Measurements from ENCODE around the gene AHDC1.
A peak's percentile ranks its signal among the peaks of the same experiment; 100 is the strongest.

AHDC1 gene

DNA sequence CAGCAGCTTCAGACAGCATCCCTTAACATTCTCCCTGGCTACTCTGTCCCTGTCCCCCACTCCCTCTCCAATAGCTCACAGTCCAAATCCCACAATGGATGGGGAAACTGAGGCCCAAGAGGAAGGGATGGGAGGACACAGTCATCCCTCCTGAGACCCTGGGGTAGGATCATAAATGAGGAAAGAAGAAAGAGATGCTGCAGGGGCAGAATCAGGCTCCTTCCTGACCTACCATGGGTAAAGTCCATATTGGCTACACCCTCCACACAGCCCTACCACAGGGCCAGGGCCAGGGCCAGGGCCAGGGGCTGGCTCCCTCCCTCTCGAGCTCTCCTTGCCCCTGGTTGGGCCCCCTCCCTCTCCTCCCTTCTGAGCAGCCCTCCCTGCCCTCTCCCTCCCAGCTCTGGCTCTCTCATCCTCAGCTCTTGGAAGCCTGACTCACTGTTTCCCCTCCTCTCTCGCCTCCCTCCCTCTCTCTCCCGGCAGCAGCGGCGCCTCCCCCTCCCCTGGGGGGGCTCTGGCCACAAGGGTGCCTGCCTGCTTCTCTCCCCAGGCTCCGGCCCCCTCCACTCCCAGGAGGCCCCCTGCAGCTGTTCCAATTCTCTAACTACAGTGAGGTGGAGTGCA is 4.9 kb downstream of the AHDC1 start (continued):
- TF ChIP-seq ZNF571 (tag by site-specific recombination; IDR thresholded peaks at IDR 0.05) (no peak), ZNF350 (tag by site-specific recombination; IDR thresholded peaks at IDR 0.05) (no peak), ZSCAN23 (tag by site-specific recombination; IDR thresholded peaks at IDR 0.05) (no peak), KLF9 (tag by site-specific recombination; IDR thresholded peaks at IDR 0.05; ENCODE audit: low read depth) (no peak; the same call in 1 of the 2 replicates), ZXDB (tag by site-specific recombination; IDR thresholded peaks at IDR 0.05) (peak; percentile 28; the same call in 1 of the 2 replicates), ZNF670 (tag by site-specific recombination; IDR thresholded peaks at IDR 0.05; ENCODE audit: low read depth) (no peak), ZNF211 (tag by site-specific recombination; IDR thresholded peaks at IDR 0.05; ENCODE audit: low read depth) (no peak), ZNF114 (tag by site-specific recombination; IDR thresholded peaks at IDR 0.05) (no peak), ZBTB8A (tag by site-specific recombination; IDR thresholded peaks at IDR 0.05) (no peak), TRIM28 (IDR thresholded peaks at IDR 0.05; ENCODE audit: borderline replicate concordance, low read length) (no peak), WT1 (tag by site-specific recombination; IDR thresholded peaks at IDR 0.05) (peak; percentile 97), ZFP3 (tag by site-specific recombination; IDR thresholded peaks at IDR 0.05; ENCODE audit: low read depth) (no peak), ZNF155 (tag by site-specific recombination; IDR thresholded peaks at IDR 0.05) (no peak), ZNF324 (tag by site-specific recombination; IDR thresholded peaks at IDR 0.05) (0 out of 2 replicates have a peak, but pooled peaks have one; percentile 47), ZNF274 (IDR thresholded peaks at IDR 0.05; ENCODE audit: low read length) (no peak), ZNF274 (tag by site-specific recombination; IDR thresholded peaks at IDR 0.05; ENCODE audit: borderline replicate concordance) (no peak), EGR2 (tag by site-specific recombination; IDR thresholded peaks at IDR 0.05; ENCODE audit: low read depth) (0 out of 2 replicates have a peak, but pooled peaks have one; percentile 17), ZNF548 (tag by site-specific recombination; IDR thresholded peaks at IDR 0.05) (no peak), ZNF121 (tag by site-specific recombination; IDR thresholded peaks at IDR 0.05) (no peak), ZNF76 (tag by site-specific recombination; IDR thresholded peaks at IDR 0.05; ENCODE audit: borderline replicate concordance, low read depth) (peak; percentile 48; the same call in 1 of the 2 replicates)
- TF ChIP-seq, protein P1, sequence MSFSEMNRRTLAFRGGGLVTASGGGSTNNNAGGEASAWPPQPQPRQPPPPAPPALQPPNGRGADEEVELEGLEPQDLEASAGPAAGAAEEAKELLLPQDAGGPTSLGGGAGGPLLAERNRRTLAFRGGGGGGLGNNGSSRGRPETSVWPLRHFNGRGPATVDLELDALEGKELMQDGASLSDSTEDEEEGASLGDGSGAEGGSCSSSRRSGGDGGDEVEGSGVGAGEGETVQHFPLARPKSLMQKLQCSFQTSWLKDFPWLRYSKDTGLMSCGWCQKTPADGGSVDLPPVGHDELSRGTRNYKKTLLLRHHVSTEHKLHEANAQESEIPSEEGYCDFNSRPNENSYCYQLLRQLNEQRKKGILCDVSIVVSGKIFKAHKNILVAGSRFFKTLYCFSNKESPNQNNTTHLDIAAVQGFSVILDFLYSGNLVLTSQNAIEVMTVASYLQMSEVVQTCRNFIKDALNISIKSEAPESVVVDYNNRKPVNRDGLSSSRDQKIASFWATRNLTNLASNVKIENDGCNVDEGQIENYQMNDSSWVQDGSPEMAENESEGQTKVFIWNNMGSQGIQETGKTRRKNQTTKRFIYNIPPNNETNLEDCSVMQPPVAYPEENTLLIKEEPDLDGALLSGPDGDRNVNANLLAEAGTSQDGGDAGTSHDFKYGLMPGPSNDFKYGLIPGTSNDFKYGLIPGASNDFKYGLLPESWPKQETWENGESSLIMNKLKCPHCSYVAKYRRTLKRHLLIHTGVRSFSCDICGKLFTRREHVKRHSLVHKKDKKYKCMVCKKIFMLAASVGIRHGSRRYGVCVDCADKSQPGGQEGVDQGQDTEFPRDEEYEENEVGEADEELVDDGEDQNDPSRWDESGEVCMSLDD (tag by site-specific recombination; IDR thresholded peaks at IDR 0.05) = peak; percentile 85; the same call in 1 of the 2 replicates
- TF ChIP-seq, protein P2, sequence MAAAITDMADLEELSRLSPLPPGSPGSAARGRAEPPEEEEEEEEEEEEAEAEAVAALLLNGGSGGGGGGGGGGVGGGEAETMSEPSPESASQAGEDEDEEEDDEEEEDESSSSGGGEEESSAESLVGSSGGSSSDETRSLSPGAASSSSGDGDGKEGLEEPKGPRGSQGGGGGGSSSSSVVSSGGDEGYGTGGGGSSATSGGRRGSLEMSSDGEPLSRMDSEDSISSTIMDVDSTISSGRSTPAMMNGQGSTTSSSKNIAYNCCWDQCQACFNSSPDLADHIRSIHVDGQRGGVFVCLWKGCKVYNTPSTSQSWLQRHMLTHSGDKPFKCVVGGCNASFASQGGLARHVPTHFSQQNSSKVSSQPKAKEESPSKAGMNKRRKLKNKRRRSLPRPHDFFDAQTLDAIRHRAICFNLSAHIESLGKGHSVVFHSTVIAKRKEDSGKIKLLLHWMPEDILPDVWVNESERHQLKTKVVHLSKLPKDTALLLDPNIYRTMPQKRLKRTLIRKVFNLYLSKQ (tag by site-specific recombination; IDR thresholded peaks at IDR 0.05; ENCODE audit: borderline replicate concordance) = no peak
- TF ChIP-seq, protein P3, sequence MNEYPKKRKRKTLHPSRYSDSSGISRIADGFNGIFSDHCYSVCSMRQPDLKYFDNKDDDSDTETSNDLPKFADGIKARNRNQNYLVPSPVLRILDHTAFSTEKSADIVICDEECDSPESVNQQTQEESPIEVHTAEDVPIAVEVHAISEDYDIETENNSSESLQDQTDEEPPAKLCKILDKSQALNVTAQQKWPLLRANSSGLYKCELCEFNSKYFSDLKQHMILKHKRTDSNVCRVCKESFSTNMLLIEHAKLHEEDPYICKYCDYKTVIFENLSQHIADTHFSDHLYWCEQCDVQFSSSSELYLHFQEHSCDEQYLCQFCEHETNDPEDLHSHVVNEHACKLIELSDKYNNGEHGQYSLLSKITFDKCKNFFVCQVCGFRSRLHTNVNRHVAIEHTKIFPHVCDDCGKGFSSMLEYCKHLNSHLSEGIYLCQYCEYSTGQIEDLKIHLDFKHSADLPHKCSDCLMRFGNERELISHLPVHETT (tag by site-specific recombination; IDR thresholded peaks at IDR 0.05) = peak; percentile 65; the same call in 1 of the 2 replicates
- TF ChIP-seq, protein P4, sequence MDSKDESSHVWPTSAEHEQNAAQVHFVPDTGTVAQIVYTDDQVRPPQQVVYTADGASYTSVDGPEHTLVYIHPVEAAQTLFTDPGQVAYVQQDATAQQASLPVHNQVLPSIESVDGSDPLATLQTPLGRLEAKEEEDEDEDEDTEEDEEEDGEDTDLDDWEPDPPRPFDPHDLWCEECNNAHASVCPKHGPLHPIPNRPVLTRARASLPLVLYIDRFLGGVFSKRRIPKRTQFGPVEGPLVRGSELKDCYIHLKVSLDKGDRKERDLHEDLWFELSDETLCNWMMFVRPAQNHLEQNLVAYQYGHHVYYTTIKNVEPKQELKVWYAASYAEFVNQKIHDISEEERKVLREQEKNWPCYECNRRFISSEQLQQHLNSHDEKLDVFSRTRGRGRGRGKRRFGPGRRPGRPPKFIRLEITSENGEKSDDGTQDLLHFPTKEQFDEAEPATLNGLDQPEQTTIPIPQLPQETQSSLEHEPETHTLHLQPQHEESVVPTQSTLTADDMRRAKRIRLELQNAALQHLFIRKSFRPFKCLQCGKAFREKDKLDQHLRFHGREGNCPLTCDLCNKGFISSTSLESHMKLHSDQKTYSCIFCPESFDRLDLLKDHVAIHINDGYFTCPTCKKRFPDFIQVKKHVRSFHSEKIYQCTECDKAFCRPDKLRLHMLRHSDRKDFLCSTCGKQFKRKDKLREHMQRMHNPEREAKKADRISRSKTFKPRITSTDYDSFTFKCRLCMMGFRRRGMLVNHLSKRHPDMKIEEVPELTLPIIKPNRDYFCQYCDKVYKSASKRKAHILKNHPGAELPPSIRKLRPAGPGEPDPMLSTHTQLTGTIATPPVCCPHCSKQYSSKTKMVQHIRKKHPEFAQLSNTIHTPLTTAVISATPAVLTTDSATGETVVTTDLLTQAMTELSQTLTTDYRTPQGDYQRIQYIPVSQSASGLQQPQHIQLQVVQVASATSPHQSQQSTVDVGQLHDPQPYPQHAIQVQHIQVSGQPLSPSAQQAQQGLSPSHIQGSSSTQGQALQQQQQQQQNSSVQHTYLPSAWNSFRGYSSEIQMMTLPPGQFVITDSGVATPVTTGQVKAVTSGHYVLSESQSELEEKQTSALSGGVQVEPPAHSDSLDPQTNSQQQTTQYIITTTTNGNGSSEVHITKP (tag by site-specific recombination; IDR thresholded peaks at IDR 0.05) = no peak
- TF ChIP-seq, protein P5, sequence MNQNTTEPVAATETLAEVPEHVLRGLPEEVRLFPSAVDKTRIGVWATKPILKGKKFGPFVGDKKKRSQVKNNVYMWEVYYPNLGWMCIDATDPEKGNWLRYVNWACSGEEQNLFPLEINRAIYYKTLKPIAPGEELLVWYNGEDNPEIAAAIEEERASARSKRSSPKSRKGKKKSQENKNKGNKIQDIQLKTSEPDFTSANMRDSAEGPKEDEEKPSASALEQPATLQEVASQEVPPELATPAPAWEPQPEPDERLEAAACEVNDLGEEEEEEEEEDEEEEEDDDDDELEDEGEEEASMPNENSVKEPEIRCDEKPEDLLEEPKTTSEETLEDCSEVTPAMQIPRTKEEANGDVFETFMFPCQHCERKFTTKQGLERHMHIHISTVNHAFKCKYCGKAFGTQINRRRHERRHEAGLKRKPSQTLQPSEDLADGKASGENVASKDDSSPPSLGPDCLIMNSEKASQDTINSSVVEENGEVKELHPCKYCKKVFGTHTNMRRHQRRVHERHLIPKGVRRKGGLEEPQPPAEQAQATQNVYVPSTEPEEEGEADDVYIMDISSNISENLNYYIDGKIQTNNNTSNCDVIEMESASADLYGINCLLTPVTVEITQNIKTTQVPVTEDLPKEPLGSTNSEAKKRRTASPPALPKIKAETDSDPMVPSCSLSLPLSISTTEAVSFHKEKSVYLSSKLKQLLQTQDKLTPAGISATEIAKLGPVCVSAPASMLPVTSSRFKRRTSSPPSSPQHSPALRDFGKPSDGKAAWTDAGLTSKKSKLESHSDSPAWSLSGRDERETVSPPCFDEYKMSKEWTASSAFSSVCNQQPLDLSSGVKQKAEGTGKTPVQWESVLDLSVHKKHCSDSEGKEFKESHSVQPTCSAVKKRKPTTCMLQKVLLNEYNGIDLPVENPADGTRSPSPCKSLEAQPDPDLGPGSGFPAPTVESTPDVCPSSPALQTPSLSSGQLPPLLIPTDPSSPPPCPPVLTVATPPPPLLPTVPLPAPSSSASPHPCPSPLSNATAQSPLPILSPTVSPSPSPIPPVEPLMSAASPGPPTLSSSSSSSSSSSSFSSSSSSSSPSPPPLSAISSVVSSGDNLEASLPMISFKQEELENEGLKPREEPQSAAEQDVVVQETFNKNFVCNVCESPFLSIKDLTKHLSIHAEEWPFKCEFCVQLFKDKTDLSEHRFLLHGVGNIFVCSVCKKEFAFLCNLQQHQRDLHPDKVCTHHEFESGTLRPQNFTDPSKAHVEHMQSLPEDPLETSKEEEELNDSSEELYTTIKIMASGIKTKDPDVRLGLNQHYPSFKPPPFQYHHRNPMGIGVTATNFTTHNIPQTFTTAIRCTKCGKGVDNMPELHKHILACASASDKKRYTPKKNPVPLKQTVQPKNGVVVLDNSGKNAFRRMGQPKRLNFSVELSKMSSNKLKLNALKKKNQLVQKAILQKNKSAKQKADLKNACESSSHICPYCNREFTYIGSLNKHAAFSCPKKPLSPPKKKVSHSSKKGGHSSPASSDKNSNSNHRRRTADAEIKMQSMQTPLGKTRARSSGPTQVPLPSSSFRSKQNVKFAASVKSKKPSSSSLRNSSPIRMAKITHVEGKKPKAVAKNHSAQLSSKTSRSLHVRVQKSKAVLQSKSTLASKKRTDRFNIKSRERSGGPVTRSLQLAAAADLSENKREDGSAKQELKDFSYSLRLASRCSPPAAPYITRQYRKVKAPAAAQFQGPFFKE (tag by site-specific recombination; IDR thresholded peaks at IDR 0.05; ENCODE audit: borderline replicate concordance) = no peak
